Measurements from ENCODE around the gene PLA2G4A. TPM values are rescaled to one million over a fixed set of nuclear protein-coding genes. Genes with fewer than 3 reads are reported as not detected.

Gene PLA2G4A
- total RNA-seq, 5 donors from 2014 or later (not counting 1 experiment from before 2014, with no cell fraction given), result 0.35 TPM; not detected in 4

- ChIA-PET CTCF (no interaction called here), POLR2A (no interaction called here)
Measured at GRCh38 chr1:186873687-186874086, 44.9 kb downstream of the PLA2G4A start.

GRCh38 chr1:186875896-186876835 is 47.4 kb downstream of the PLA2G4A start:
- H3K9me3 Mint-ChIP-seq, result no peaks in the 10 kb centered on the region
- H3K27ac ChIP-seq (ENCODE audit: low read length), result no peak overlapping the region
- no peak for DNase-seq
- H3K27me3 ChIP-seq (replicated peaks in 1 of 2; ENCODE audit: control insufficient read depth in 2 of 2, extremely low read depth in 1 of 2, insufficient read depth in 2 of 2, low read length in 1 of 2), result no peaks in the 10 kb centered on the region
- CTCF ChIA-PET, result no interaction called here
- H3K9me3 ChIP-seq, result no peaks in the 10 kb centered on the region
- H3K4me3 ChIP-seq (ENCODE audit: control insufficient read depth in 1 of 2, extremely low read depth in 1 of 2, low read length in 1 of 2), result no peak overlapping the region
- H3K27ac Mint-ChIP-seq, result no peak overlapping the region
- no peak for ATAC-seq (replicated peaks in 1 of 4)
- H3K27me3 Mint-ChIP-seq, result no peaks in the 10 kb centered on the region
- no peaks in the 10 kb centered on the region for H3K36me3 Mint-ChIP-seq
- no peaks in the 10 kb centered on the region for H3K4me1 Mint-ChIP-seq
- no peaks in the 10 kb centered on the region for H3K4me1 ChIP-seq (ENCODE audit: control insufficient read depth in 1 of 2, extremely low read depth in 1 of 2, insufficient read depth in 2 of 2, low read length in 2 of 2)
- WGBS (ENCODE audit: insufficient coverage), result 93% methylated on average over 9 of the region's 12 CpGs
- H3K4me3 Mint-ChIP-seq, result no peak overlapping the region
- no peaks in the 10 kb centered on the region for H3K36me3 ChIP-seq (ENCODE audit: control insufficient read depth in 2 of 2, extremely low read depth in 1 of 2, insufficient read depth in 1 of 2, low read length in 1 of 2)
- POLR2A ChIA-PET, result no interaction called here

More at GRCh38 chr1:186873687-186874086, 44.9 kb downstream of the PLA2G4A start:
- Mint-ChIP-seq H3K36me3 (no peaks in the 10 kb centered on the region), H3K4me3 (no peak overlapping the region), H3K4me1 (no peaks in the 10 kb centered on the region), H3K27ac (no peak overlapping the region), H3K27me3 (peaks cover 0 to 3% of the 10 kb centered on the region in 2 donors), H3K9me3 (no peaks in the 10 kb centered on the region)
- Histone ChIP-seq H3K4me3 (ENCODE audit: control insufficient read depth in 1 of 2, extremely low read depth in 1 of 2, low read length in 1 of 2) (no peak overlapping the region), H3K27me3 (replicated peaks in 1 of 2; ENCODE audit: control insufficient read depth in 2 of 2, extremely low read depth in 1 of 2, insufficient read depth in 2 of 2, low read length in 1 of 2) (no peaks in the 10 kb centered on the region), H3K27ac (ENCODE audit: low read length) (no peak overlapping the region), H3K9me3 (no peaks in the 10 kb centered on the region), H3K4me1 (ENCODE audit: control insufficient read depth in 1 of 2, extremely low read depth in 1 of 2, insufficient read depth in 2 of 2, low read length in 2 of 2) (peaks cover 0 to 3% of the 10 kb centered on the region in 2 experiments), H3K36me3 (ENCODE audit: control insufficient read depth in 2 of 2, extremely low read depth in 1 of 2, insufficient read depth in 1 of 2, low read length in 1 of 2) (no peaks in the 10 kb centered on the region)
- WGBS (ENCODE audit: insufficient coverage), result no CpG with 5 or more reads among the region's 1 CpG
- DNase-seq (no peak), ATAC-seq (replicated peaks in 1 of 4) (no peak)

- no CpG with 5 or more reads among the region's 2 CpGs for WGBS (ENCODE audit: insufficient coverage)
- no peak for ATAC-seq (replicated peaks in 1 of 4)
- Histone ChIP-seq H3K4me3 (ENCODE audit: control insufficient read depth in 1 of 2, extremely low read depth in 1 of 2, low read length in 1 of 2) (no peak overlapping the region), H3K4me1 (ENCODE audit: control insufficient read depth in 1 of 2, extremely low read depth in 1 of 2, insufficient read depth in 2 of 2, low read length in 2 of 2) (no peaks in the 10 kb centered on the region), H3K27me3 (replicated peaks in 1 of 2; ENCODE audit: control insufficient read depth in 2 of 2, extremely low read depth in 1 of 2, insufficient read depth in 2 of 2, low read length in 1 of 2) (no peaks in the 10 kb centered on the region), H3K36me3 (ENCODE audit: control insufficient read depth in 2 of 2, extremely low read depth in 1 of 2, insufficient read depth in 1 of 2, low read length in 1 of 2) (no peaks in the 10 kb centered on the region), H3K9me3 (no peaks in the 10 kb centered on the region), H3K27ac (ENCODE audit: low read length) (no peak overlapping the region)
- H3K27me3 Mint-ChIP-seq, result peaks cover 0 to 7% of the 10 kb centered on the region in 2 donors
- no peaks in the 10 kb centered on the region for H3K4me1 Mint-ChIP-seq
- ChIA-PET CTCF (no interaction called here), POLR2A (no interaction called here)
- no peak for DNase-seq
- H3K36me3 Mint-ChIP-seq, result no peaks in the 10 kb centered on the region
- peaks cover 0 to 5% (median 0%) of the 10 kb centered on the region in 3 donors for H3K9me3 Mint-ChIP-seq
- no peak overlapping the region for H3K4me3 Mint-ChIP-seq
- H3K27ac Mint-ChIP-seq, result no peak overlapping the region
Measured at GRCh38 chr1:186878356-186878755, 49.6 kb downstream of the PLA2G4A start.

GRCh38 chr1:186880982-186881381 is 52.2 kb downstream of the PLA2G4A start:
- Mint-ChIP-seq H3K4me1 (no peaks in the 10 kb centered on the region), H3K27me3 (peaks cover 0 to 7% of the 10 kb centered on the region in 2 donors), H3K9me3 (peaks cover 8 to 16% (median 15%) of the 10 kb centered on the region in 3 donors), H3K4me3 (no peak overlapping the region), H3K27ac (no peak overlapping the region), H3K36me3 (no peaks in the 10 kb centered on the region)
- Histone ChIP-seq H3K27ac (ENCODE audit: low read length) (no peak overlapping the region), H3K4me3 (ENCODE audit: control insufficient read depth in 1 of 2, extremely low read depth in 1 of 2, low read length in 1 of 2) (no peak overlapping the region), H3K9me3 (no peaks in the 10 kb centered on the region), H3K36me3 (ENCODE audit: control insufficient read depth in 2 of 2, extremely low read depth in 1 of 2, insufficient read depth in 1 of 2, low read length in 1 of 2) (no peaks in the 10 kb centered on the region), H3K27me3 (replicated peaks in 1 of 2; ENCODE audit: control insufficient read depth in 2 of 2, extremely low read depth in 1 of 2, insufficient read depth in 2 of 2, low read length in 1 of 2) (no peaks in the 10 kb centered on the region), H3K4me1 (ENCODE audit: control insufficient read depth in 1 of 2, extremely low read depth in 1 of 2, insufficient read depth in 2 of 2, low read length in 2 of 2) (no peaks in the 10 kb centered on the region)
- DNase-seq (no peak), ATAC-seq (replicated peaks in 1 of 4) (no peak)
- ChIA-PET POLR2A (no interaction called here), CTCF (no interaction called here)
- no CpG with 5 or more reads among the region's 1 CpG for WGBS (ENCODE audit: insufficient coverage)

GRCh38 chr1:186882372-186883134 is 53.8 kb downstream of the PLA2G4A start:
- peaks cover 0 to 7% of the 10 kb centered on the region in 2 donors for H3K27me3 Mint-ChIP-seq
- no peak overlapping the region for H3K4me3 Mint-ChIP-seq
- ChIA-PET CTCF (no interaction called here), POLR2A (no interaction called here)
- 77% methylated on average over 5 of the region's 6 CpGs for WGBS (ENCODE audit: insufficient coverage)
- H3K4me1 Mint-ChIP-seq, result no peaks in the 10 kb centered on the region
- Histone ChIP-seq H3K27ac (ENCODE audit: low read length) (no peak overlapping the region), H3K27me3 (replicated peaks in 1 of 2; ENCODE audit: control insufficient read depth in 2 of 2, extremely low read depth in 1 of 2, insufficient read depth in 2 of 2, low read length in 1 of 2) (no peaks in the 10 kb centered on the region), H3K9me3 (no peaks in the 10 kb centered on the region), H3K4me3 (ENCODE audit: control insufficient read depth in 1 of 2, extremely low read depth in 1 of 2, low read length in 1 of 2) (no peak overlapping the region), H3K36me3 (ENCODE audit: control insufficient read depth in 2 of 2, extremely low read depth in 1 of 2, insufficient read depth in 1 of 2, low read length in 1 of 2) (no peaks in the 10 kb centered on the region), H3K4me1 (ENCODE audit: control insufficient read depth in 1 of 2, extremely low read depth in 1 of 2, insufficient read depth in 2 of 2, low read length in 2 of 2) (no peaks in the 10 kb centered on the region)
- no peak overlapping the region for H3K27ac Mint-ChIP-seq
- no peak for DNase-seq
- ATAC-seq (replicated peaks in 1 of 4), result no peak
- H3K36me3 Mint-ChIP-seq, result no peaks in the 10 kb centered on the region
- H3K9me3 Mint-ChIP-seq, result peaks cover 8 to 16% (median 15%) of the 10 kb centered on the region in 3 donors

GRCh38 chr1:186884251-186884650 is 55.5 kb downstream of the PLA2G4A start:
- H3K4me1 Mint-ChIP-seq, result no peaks in the 10 kb centered on the region
- WGBS (ENCODE audit: insufficient coverage), result no CpG with 5 or more reads among the region's 1 CpG
- ATAC-seq (replicated peaks in 1 of 4), result no peak

More at GRCh38 chr1:186884251-186884650, 55.5 kb downstream of the PLA2G4A start:
- Histone ChIP-seq H3K27ac (ENCODE audit: low read length) (no peak overlapping the region), H3K9me3 (no peaks in the 10 kb centered on the region), H3K4me3 (ENCODE audit: control insufficient read depth in 1 of 2, extremely low read depth in 1 of 2, low read length in 1 of 2) (no peak overlapping the region), H3K27me3 (replicated peaks in 1 of 2; ENCODE audit: control insufficient read depth in 2 of 2, extremely low read depth in 1 of 2, insufficient read depth in 2 of 2, low read length in 1 of 2) (no peaks in the 10 kb centered on the region), H3K4me1 (ENCODE audit: control insufficient read depth in 1 of 2, extremely low read depth in 1 of 2, insufficient read depth in 2 of 2, low read length in 2 of 2) (no peaks in the 10 kb centered on the region), H3K36me3 (ENCODE audit: control insufficient read depth in 2 of 2, extremely low read depth in 1 of 2, insufficient read depth in 1 of 2, low read length in 1 of 2) (no peaks in the 10 kb centered on the region)
- Mint-ChIP-seq H3K27me3 (peaks cover 0 to 7% of the 10 kb centered on the region in 2 donors), H3K27ac (no peak overlapping the region), H3K36me3 (no peaks in the 10 kb centered on the region), H3K9me3 (peaks cover 8 to 16% (median 15%) of the 10 kb centered on the region in 3 donors), H3K4me3 (no peak overlapping the region)
- no peak for DNase-seq
- ChIA-PET CTCF (no interaction called here), POLR2A (no interaction called here)

Measured in T-cell (primary cell).